ENCODE measurements around the gene FAM83D.

DNA sequence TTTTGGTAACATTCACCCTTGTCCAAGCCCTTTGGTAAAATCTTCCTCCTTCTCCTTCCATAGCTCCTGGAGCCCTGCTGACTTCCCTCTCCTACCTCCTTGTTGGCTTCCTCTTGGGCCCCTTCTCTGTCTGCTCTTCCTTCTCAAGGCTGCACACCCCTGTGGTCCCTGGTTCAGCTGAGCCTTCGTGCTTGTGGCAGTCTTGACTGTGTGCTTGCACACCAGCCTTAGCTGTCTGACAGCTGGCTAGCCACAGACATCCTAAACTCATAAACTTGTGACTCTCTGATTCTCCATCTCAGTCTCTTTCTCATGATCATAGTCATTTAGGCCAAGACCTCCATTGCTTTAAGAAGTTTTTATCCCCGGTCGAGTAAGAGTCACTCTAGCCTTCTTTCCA, 73.0 kb downstream of the FAM83D start:
- TF ChIP-seq, protein P1, sequence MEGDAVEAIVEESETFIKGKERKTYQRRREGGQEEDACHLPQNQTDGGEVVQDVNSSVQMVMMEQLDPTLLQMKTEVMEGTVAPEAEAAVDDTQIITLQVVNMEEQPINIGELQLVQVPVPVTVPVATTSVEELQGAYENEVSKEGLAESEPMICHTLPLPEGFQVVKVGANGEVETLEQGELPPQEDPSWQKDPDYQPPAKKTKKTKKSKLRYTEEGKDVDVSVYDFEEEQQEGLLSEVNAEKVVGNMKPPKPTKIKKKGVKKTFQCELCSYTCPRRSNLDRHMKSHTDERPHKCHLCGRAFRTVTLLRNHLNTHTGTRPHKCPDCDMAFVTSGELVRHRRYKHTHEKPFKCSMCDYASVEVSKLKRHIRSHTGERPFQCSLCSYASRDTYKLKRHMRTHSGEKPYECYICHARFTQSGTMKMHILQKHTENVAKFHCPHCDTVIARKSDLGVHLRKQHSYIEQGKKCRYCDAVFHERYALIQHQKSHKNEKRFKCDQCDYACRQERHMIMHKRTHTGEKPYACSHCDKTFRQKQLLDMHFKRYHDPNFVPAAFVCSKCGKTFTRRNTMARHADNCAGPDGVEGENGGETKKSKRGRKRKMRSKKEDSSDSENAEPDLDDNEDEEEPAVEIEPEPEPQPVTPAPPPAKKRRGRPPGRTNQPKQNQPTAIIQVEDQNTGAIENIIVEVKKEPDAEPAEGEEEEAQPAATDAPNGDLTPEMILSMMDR (IDR thresholded peaks at IDR 0.05) = no peak
- no peak for TF ChIP-seq POLR2A (IDR thresholded peaks at IDR 0.05)
